ENCODE data around the gene RTP3.
"Not testable (repeated sequence)": the region's sequence is repeated elsewhere in the genome, so short reads cannot be mapped to it uniquely, and the experiment has no call there.

The RTP3 gene

GRCh38 chr3:46516521-46516920 is 18.7 kb downstream of the RTP3 start:
- TF ChIP-seq, protein P1, sequence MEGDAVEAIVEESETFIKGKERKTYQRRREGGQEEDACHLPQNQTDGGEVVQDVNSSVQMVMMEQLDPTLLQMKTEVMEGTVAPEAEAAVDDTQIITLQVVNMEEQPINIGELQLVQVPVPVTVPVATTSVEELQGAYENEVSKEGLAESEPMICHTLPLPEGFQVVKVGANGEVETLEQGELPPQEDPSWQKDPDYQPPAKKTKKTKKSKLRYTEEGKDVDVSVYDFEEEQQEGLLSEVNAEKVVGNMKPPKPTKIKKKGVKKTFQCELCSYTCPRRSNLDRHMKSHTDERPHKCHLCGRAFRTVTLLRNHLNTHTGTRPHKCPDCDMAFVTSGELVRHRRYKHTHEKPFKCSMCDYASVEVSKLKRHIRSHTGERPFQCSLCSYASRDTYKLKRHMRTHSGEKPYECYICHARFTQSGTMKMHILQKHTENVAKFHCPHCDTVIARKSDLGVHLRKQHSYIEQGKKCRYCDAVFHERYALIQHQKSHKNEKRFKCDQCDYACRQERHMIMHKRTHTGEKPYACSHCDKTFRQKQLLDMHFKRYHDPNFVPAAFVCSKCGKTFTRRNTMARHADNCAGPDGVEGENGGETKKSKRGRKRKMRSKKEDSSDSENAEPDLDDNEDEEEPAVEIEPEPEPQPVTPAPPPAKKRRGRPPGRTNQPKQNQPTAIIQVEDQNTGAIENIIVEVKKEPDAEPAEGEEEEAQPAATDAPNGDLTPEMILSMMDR (conservative IDR thresholded peaks at IDR 0.05): no peak
- no peak for TF ChIP-seq ZFX (IDR thresholded peaks at IDR 0.05)

DNA sequence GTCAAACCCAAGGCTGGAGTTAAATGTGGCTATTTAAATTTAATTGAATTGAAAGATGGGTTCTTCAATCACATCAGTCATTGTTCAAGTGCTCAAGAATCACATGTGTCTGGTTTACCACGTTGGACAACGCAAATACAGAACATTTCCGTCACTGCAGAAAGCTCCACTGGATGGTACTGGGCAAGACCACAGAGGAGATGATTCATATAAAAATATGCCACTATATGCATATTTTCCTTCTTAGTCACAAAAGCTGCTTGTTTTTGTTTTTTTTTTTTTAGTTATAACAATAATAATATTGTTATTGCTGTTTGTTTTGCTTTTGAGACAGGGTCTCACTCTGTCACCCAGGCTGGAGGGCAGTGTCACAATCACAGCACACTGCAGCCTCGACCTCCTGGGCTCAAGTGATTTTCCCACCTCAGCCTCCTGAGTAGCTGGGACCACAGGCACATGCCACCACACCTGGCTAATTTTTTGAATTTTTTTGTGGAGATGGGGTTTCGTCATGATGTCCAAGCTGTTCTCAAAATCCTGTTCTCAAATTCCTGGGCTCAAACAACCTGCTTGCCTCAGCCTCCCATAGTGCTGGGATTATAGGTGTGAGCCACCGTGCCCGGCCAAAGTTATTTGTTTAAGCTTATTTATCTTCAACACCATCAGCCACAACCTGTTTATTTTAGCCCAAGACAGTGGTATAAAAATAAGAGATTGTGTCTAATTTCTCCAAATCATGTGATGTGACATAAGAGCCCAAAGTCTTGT is 19.4 kb downstream of the RTP3 start:
- no peak for TF ChIP-seq ZFX (IDR thresholded peaks at IDR 0.05)
- TF ChIP-seq, protein P1 (conservative IDR thresholded peaks at IDR 0.05): no peak
- no peak overlapping the region for H3K27ac ChIP-seq

More at GRCh38 chr3:46516521-46516920, 18.7 kb downstream of the RTP3 start:
- H3K27ac ChIP-seq: no peak overlapping the region

- H3K27ac ChIP-seq: no peak overlapping the region
- TF ChIP-seq ZFX (IDR thresholded peaks at IDR 0.05): no peak
- TF ChIP-seq, protein P1 (conservative IDR thresholded peaks at IDR 0.05): no peak
Observed at GRCh38 chr3:46517784-46518181, 20.0 kb downstream of the RTP3 start.

GRCh38 chr3:46519952-46520351 is 22.2 kb downstream of the RTP3 start:
- TF ChIP-seq, protein P1 (conservative IDR thresholded peaks at IDR 0.05): no peak
- no peak for TF ChIP-seq ZFX (IDR thresholded peaks at IDR 0.05)
- H3K27ac ChIP-seq: no peak overlapping the region

GRCh38 chr3:46520531-46520930 is 22.8 kb downstream of the RTP3 start:
- TF ChIP-seq ZFX (IDR thresholded peaks at IDR 0.05): no peak
- TF ChIP-seq, protein P1 (conservative IDR thresholded peaks at IDR 0.05): no peak
- H3K27ac ChIP-seq: no peak overlapping the region

- no peak overlapping the region for H3K27ac ChIP-seq
- TF ChIP-seq, protein P1 (conservative IDR thresholded peaks at IDR 0.05): no peak
- TF ChIP-seq ZFX (IDR thresholded peaks at IDR 0.05): no peak
Observed at GRCh38 chr3:46521096-46521495, 23.3 kb downstream of the RTP3 start.

GRCh38 chr3:46522201-46522600 is 24.4 kb downstream of the RTP3 start:
- H3K27ac ChIP-seq: not testable (repeated sequence)

- TF ChIP-seq, protein P1 (conservative IDR thresholded peaks at IDR 0.05): no peak
- no peak overlapping the region for H3K27ac ChIP-seq
Observed at GRCh38 chr3:46523556-46523955, 25.8 kb downstream of the RTP3 start.

All from C4-2B (cell line).